Glomerular visceral epithelial cell (primary cell): ENCODE measurements around the gene CASP10.
"Not testable (repeated sequence)": the region's sequence is repeated elsewhere in the genome, so short reads cannot be mapped to it uniquely, and the experiment has no call there.

Experiments
- DNase-seq: peaks from one replicate; pipeline ENCODE4 v3.0.0-alpha.2; 2016; ENCODE audit errors: extremely low spot score

The CASP10 gene

DNA sequence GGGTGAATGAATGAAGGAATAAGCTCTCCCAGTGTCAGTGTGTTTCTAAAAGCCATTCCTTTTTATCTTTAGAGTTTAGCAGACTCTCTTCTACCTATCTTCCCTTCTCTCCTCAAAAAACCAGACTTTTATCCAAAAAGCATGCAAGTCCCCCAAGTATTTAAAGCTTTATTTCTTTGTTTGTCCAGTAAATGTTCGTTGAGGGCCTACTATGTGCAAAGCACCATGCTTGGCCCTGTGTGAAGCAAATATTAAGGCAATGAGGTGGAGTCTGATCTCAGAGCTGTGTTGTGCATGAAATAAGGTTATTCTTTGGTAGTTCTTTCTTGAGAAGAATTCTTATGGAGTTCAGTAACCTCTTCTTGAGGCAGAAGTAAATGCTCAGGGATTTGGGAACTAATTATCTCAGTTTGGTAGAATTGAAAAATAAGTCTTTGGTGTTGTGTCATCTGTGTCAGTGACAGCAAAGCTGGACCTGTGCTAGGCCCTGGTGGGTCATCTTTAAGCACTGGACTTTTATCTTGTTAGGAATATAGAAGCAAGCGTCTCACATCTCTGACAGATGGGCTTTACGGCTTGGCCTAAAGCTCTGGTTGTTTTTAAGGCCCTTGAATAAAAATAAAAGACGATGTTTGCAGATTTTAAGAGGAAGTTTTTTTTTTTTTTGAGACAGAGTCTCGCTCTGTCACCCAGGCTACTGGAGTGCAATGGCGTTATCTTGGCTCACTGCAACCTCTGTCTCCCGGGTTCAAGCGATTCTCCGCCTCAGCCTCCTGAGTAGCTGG, 28.1 kb upstream of the CASP10 start:
- DNase-seq, result no peak

GRCh38 chr2:201156036-201156435, 26.9 kb upstream of the CASP10 start:
- DNase-seq, result no peak

DNA sequence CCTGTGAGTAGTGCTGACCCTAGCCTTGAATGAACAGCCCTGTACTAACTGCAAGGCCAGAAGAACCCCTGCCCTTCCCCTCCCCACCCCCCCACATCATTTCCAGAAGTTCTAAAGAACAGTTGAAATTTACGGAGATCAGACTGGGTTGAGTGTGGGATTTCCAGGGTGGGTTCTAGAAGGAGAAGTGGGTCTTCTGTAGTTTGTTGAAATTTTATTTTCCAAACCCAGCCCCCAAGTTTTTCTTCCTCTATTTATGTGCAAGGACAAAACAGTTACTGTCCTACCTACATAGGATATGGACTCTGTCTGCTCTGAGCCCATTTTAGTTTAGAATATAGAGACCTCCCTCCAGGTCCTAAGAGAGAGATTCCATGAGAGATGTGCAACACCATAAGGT, 26.3 kb upstream of the CASP10 start:
- no peak for DNase-seq

DNA sequence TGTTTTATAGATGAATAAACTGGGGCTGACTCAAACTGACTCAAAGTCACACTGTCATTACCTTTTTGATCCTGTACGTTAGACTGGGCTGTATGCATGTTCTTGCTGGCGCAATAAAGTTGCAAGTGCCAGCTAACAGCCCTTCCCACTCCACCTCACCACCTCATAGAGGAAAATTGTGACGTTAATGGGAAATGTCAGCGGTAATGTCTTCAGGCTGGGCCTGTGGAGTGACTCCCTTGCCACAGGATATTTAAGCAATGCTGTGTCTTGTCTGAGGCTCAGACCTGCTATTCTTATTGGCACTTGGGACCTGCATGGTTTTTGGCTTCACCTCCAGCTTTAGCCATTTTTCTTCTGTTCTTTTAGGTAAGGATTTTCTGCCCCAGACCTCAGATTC, 25.2 kb upstream of the CASP10 start:
- DNase-seq, result no peak

GRCh38 chr2:201158111-201158929, 24.6 kb upstream of the CASP10 start:
- peak; percentile 80 for DNase-seq

GRCh38 chr2:201164166-201164565, 18.8 kb upstream of the CASP10 start:
- no peak for DNase-seq

GRCh38 chr2:201167546-201167945, 15.4 kb upstream of the CASP10 start:
- no peak for DNase-seq

DNA sequence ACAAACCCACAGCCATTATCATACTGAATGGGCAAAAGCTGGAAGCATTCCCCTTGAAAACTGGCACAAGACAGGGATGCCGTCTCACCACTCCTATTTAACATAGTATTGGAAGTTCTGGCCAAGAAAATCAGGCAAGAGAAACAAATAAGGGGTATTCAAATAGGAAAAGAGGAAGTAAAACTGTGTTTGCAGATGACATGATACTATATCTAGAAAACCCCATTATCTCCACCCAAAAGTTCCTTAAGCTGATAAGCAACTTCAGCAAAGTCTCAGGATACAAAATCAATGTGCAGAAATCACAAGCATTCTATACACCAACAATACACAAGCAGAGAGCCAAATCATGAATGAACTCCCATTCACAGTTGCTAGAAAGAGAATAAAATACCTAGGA, 14.4 kb upstream of the CASP10 start:
- not testable (repeated sequence) for DNase-seq

GRCh38 chr2:201171259-201171814, 11.6 kb upstream of the CASP10 start:
- no peak for DNase-seq

- no peak for DNase-seq
Observed at GRCh38 chr2:201172279-201172678, 10.7 kb upstream of the CASP10 start.

GRCh38 chr2:201174687-201175086, 8.3 kb upstream of the CASP10 start:
- DNase-seq, result no peak

DNA sequence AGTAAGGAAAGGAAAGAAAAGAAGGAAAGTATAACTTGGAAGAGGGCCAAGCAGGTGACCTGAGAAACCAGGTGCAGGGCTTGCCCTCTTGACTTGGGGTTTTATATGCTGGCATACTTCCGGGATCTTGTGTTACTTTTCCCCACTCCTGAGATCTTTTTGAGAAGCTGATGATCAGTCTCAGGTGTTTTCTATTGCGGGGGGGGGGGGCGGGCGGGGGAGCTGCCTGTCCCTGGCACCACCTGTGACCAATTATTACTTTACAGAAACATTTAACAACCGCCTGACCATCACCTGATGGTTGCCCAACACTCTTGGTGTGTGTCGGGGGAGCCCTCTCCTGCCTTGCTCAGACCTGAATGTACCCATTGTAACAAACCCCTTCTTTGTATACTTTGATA, 6.9 kb upstream of the CASP10 start:
- no peak for DNase-seq

- no peak for DNase-seq
Observed at GRCh38 chr2:201180010-201180409, 2.9 kb upstream of the CASP10 start.

- no peak for DNase-seq
Observed at GRCh38 chr2:201183365-201183727, 405 bp downstream of the CASP10 start.

GRCh38 chr2:201183835-201184234, 894 bp downstream of the CASP10 start:
- not testable (repeated sequence) for DNase-seq

- not testable (repeated sequence) for DNase-seq
Observed at GRCh38 chr2:201184248-201184647, 1.3 kb downstream of the CASP10 start.

DNA sequence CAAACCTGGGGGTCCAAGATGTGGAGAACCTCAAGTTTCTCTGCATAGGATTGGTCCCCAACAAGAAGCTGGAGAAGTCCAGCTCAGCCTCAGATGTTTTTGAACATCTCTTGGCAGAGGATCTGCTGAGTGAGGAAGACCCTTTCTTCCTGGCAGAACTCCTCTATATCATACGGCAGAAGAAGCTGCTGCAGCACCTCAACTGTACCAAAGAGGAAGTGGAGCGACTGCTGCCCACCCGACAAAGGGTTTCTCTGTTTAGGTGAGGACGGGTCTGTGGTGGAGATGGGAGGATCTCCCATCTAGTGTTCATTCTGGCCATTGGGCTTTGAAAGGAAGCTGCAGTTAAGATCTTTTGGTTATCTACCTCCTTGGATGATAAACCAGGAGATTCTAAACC, 2.9 kb downstream of the CASP10 start:
- no peak for DNase-seq

DNA sequence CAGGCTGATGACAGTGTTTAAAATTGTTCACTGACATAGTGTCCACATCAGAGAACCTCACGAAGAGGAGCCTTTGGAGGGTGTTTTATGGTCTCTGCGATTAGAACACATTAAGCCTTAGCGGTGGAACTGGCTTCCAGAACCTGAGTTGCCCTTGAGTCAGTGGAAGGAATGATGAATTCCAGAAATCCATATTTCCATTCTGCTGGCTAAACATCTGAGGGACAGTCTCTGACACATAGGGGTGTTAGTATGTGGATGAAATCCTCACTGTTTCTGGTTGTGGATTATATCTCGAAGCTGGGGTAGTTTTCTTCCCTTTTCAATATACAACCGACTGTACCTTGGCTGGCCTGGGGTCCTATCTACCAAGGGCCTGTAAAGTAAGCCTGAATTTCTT, 4.0 kb downstream of the CASP10 start:
- DNase-seq, result no peak

DNA sequence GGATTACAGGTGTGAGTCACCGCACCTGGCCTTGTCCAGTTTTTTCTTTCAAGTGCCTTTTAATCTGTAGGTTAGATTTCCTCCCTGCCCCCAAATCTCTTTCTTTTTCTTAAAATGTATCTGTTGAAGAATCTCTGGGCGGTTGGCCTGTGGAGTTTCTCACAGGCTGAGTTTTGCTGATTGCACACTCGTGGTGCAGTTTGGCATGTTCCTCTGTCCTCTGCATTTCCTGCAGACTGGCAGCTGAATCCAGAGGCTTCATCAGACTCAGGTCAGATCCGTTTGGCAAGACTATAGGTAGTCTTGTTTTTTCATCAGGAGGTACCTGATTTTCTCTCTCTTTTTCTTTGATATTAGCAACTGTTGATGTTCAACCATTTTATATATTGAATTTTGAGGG, 5.5 kb downstream of the CASP10 start:
- DNase-seq, result no peak

DNA sequence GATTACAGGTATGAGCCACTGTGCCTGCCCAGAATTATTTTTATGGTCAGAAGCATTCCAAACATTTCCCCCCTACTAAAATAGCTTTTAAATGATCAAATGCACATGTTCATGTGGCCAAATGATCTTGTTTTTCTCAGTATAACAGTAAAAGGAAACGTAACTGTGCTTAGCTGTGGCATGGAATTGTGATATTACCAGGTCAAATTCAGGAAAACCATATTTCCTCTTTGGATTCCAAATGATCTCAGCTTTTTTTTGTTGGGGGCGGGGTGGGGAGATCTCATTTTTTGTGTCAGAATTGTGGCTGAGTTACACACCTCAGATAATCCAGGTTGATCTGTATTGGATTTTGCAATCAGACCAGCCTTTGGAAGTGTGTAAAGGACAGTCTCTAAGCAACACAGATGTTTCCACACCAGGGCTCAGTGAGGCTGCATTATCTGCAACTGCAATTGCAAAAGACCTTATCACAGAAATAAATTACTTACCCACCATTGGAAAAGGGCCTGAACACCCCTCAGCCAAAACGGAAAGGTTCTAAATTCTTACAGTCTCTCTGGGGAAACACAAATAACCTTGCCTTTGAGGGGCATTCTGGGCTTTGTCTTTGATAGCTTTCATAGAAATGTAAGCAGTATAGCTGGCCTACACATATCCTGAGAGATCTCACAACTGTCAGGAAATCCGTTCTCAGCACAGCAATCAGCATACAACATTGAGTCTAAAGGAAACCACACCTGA, 8.4 kb downstream of the CASP10 start:
- no peak for DNase-seq

GRCh38 chr2:201194097-201194496, 11.2 kb downstream of the CASP10 start:
- DNase-seq, result no peak

DNA sequence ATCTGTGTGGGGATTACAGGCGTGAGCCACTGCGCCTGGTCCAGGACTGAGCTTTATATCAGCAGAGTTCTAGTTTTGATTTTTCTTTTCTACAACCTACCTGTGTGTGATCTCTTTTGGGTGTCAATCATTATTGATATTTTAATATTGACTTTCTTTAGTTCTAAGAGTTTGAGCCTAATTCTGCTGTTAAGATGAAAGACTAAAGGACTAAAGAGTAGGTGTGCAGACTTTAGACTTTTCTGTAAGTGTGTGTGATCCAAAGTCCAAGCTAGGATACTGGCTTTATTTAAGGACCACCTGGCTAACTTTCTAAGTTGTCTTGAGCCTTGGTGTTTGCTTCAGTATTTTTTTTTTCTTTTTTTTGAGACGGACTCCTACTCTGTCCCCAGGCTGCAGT, 12.4 kb downstream of the CASP10 start:
- DNase-seq, result no peak
